Transverse colon (tissue), 4 donors: ENCODE data around the gene IL17RE.

Experiments used
- POLR2A ChIP-seq: fragments of 450-650 bp; IDR thresholded peaks from one replicate; pipeline ENCODE4 v1.6.1; 2016; ENCODE audit warnings: antibody characterized with exemption, mild to moderate bottlenecking, moderate library complexity
- POLR2AphosphoS5 ChIP-seq, 3 donors: sonication (generic); formaldehyde crosslinking; IDR thresholded peaks; one replicate each; pipeline ENCODE4 v1.6.1; 2016; ENCODE audit warnings: antibody characterized with exemption in 3 of 3
- TF ChIP-seq, protein P1 (sequence below), 5 experiments: fragments of 200-600 bp in 3 of 5; fragments of 450-650 bp in 2 of 5; sonication (generic) in 3 of 5; IDR thresholded peaks; 1 replicate in 2 of 5; 2 replicates in 3 of 5; pipeline ENCODE4 v1.5.1; 2016 to 2017; ENCODE audit warnings: antibody characterized with exemption in 5 of 5, inconsistent platforms in 3 of 5, mild to moderate bottlenecking in 2 of 5, moderate library complexity in 1 of 5

GRCh38 chr3:9916734-9917680 lies 14.4 kb downstream of the IL17RE start, which contains the start of gene IL17RC:
- TF ChIP-seq, protein P1, sequence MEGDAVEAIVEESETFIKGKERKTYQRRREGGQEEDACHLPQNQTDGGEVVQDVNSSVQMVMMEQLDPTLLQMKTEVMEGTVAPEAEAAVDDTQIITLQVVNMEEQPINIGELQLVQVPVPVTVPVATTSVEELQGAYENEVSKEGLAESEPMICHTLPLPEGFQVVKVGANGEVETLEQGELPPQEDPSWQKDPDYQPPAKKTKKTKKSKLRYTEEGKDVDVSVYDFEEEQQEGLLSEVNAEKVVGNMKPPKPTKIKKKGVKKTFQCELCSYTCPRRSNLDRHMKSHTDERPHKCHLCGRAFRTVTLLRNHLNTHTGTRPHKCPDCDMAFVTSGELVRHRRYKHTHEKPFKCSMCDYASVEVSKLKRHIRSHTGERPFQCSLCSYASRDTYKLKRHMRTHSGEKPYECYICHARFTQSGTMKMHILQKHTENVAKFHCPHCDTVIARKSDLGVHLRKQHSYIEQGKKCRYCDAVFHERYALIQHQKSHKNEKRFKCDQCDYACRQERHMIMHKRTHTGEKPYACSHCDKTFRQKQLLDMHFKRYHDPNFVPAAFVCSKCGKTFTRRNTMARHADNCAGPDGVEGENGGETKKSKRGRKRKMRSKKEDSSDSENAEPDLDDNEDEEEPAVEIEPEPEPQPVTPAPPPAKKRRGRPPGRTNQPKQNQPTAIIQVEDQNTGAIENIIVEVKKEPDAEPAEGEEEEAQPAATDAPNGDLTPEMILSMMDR (IDR thresholded peaks at IDR 0.05): no peak
- TF ChIP-seq POLR2AphosphoS5 (IDR thresholded peaks at IDR 0.05): peak; percentile 71 to 87 (median 85)
- TF ChIP-seq POLR2A: peak; percentile 76
